Liver (tissue), 9 donors: ENCODE results near the gene ACP6. TPM values are rescaled to one million over a fixed set of nuclear protein-coding genes. Genes with fewer than 3 reads are reported as not detected.

ENCODE experiments used
- DNase-seq: peaks from one replicate; pipeline ENCODE4 v3.0.0-alpha.2; 2017; ENCODE audit warnings: low spot score
- H3K27ac ChIP-seq, 2 donors: one replicate each; pipeline ENCODE4 v1.7.0; 2013; ENCODE audit warnings: inconsistent platforms in 2 of 2, low read length in 2 of 2, control low read depth in 1 of 2, low read depth in 1 of 2, mild to moderate bottlenecking in 1 of 2
- H3K27me3 ChIP-seq, 4 donors: one replicate each; pipeline versions ENCODE4 v1.6.1 to v1.7.0; 2013; ENCODE audit warnings: low read length in 3 of 4, inconsistent platforms in 1 of 4, mild to moderate bottlenecking in 1 of 4, moderate library complexity in 1 of 4; ENCODE audit not compliant: control insufficient read depth in 4 of 4, insufficient read depth in 4 of 4
- H3K36me3 ChIP-seq, 4 donors: one replicate each; pipeline versions ENCODE4 v1.6.1 to v1.7.0; 2013; ENCODE audit warnings: low read length in 3 of 4, mild to moderate bottlenecking in 3 of 4, low read depth in 1 of 4, moderate library complexity in 1 of 4; ENCODE audit not compliant: control insufficient read depth in 4 of 4, insufficient read depth in 3 of 4
- H3K4me1 ChIP-seq, 4 donors: one replicate each; pipeline versions ENCODE4 v1.6.1 to v1.7.0; 2013; ENCODE audit warnings: low read length in 3 of 4, mild to moderate bottlenecking in 3 of 4, moderate library complexity in 1 of 4; ENCODE audit not compliant: control insufficient read depth in 4 of 4, insufficient read depth in 4 of 4
- H3K4me3 ChIP-seq, 3 donors: one replicate each; pipeline versions ENCODE4 v1.6.1 to v1.7.0; 2013; ENCODE audit warnings: low read length in 3 of 3, control low read depth in 1 of 3, low read depth in 1 of 3, mild to moderate bottlenecking in 1 of 3
- H3K9ac ChIP-seq, 2 donors: one replicate each; pipeline ENCODE4 v1.7.0; 2013; ENCODE audit warnings: low read length in 2 of 2, mild to moderate bottlenecking in 2 of 2, moderate library complexity in 2 of 2, control low read depth in 1 of 2, low read depth in 1 of 2
- H3K9me3 ChIP-seq, 4 donors: one replicate each; pipeline versions ENCODE4 v1.6.1 to v1.7.0; 2013; ENCODE audit warnings: low read length in 3 of 4; ENCODE audit not compliant: control insufficient read depth in 4 of 4
- ATF3 ChIP-seq: IDR thresholded peaks from 2 replicates; pipeline ENCODE4 v1.6.1; 2016; ENCODE audit warnings: antibody characterized with exemption
- CTCF ChIP-seq: fragments of 150-350 bp; IDR thresholded peaks from 2 replicates; pipeline ENCODE4 v1.5.1; 2017; ENCODE audit warnings: improper control_type of control experiment, low read depth, low read length; ENCODE audit not compliant: missing input control
- EGR1 ChIP-seq, 2 donors: IDR thresholded peaks; 2 replicates each; pipeline ENCODE4 v1.6.1; 2016 to 2018; ENCODE audit warnings: antibody characterized with exemption in 2 of 2, low read depth in 2 of 2
- FOXA2 ChIP-seq: IDR thresholded peaks from 2 replicates; pipeline ENCODE4 v1.6.1; 2016; ENCODE audit warnings: antibody characterized with exemption
- HNF4A ChIP-seq, 2 donors: conservative IDR thresholded peaks; 2 replicates each; pipeline ENCODE4 v1.6.1; 2016; ENCODE audit warnings: antibody characterized with exemption in 2 of 2, mild to moderate bottlenecking in 2 of 2
- HNF4G ChIP-seq: IDR thresholded peaks from 2 replicates; pipeline ENCODE4 v1.6.1; 2016; ENCODE audit warnings: antibody characterized with exemption
- JUND ChIP-seq, 2 donors: IDR thresholded peaks; 2 replicates each; pipeline ENCODE4 v1.6.1; 2016; ENCODE audit warnings: antibody characterized with exemption in 2 of 2
- MAX ChIP-seq: IDR thresholded peaks from 2 replicates; pipeline ENCODE4 v1.6.1; 2016; ENCODE audit warnings: antibody characterized with exemption
- RAD21 ChIP-seq, 2 donors: IDR thresholded peaks; 2 replicates each; pipeline ENCODE4 v1.6.1; 2016; ENCODE audit warnings: antibody characterized with exemption in 2 of 2, mild to moderate bottlenecking in 2 of 2
- REST ChIP-seq: IDR thresholded peaks from 2 replicates; pipeline ENCODE4 v1.6.1; 2016; ENCODE audit warnings: antibody characterized with exemption, mild to moderate bottlenecking
- RXRA ChIP-seq, 2 donors: IDR thresholded peaks; 2 replicates each; pipeline ENCODE4 v1.6.1; 2017 to 2018; ENCODE audit warnings: antibody characterized with exemption in 2 of 2, mild to moderate bottlenecking in 1 of 2
- SP1 ChIP-seq: IDR thresholded peaks from 2 replicates; pipeline ENCODE4 v1.6.1; 2018; ENCODE audit warnings: antibody characterized with exemption, mild to moderate bottlenecking
- TAF1 ChIP-seq: conservative IDR thresholded peaks from 2 replicates; pipeline ENCODE4 v1.6.1; 2016; ENCODE audit warnings: antibody characterized with exemption, mild to moderate bottlenecking
- YY1 ChIP-seq: IDR thresholded peaks from 2 replicates; pipeline ENCODE4 v1.6.1; 2016; ENCODE audit warnings: antibody characterized with exemption, mild to moderate bottlenecking
- ZBTB33 ChIP-seq: IDR thresholded peaks from 2 replicates; pipeline ENCODE4 v1.6.1; 2016; ENCODE audit warnings: antibody characterized with exemption
- WGBS: extraction: QIAGEN DNeasy Blood & Tissue Kit; methylation state at CpG from one replicate; pipeline ENCODE4 v1.1.7; 2013; 5-methylcytosine and 5-hydroxymethylcytosine counted together
- polyA plus RNA-seq, 2 donors: library from polyadenylated mRNA; stranded (reverse) in 1 of 2; unstranded in 1 of 2; fragments of 200-250 nt in 1 of 2; fragments of >200 nt in 1 of 2; fragmentation: Nextera tagmentation in 1 of 2; extraction: Ambion mirVana in 1 of 2; gene quantifications; one replicate each; pipeline versions ENCODE4 v1.2.1 to v1.2.3, GENCODE V29; 2013 to 2015
- total RNA-seq, 2 donors: library from RNA; depleted of rRNA; stranded (reverse); fragments of >200 nt; gene quantifications; one replicate each; pipeline ENCODE4 v1.2.3, GENCODE V29; 2014
- donor health status: healthy.
- donor health status: healthy.
- donor health status: healthy.
- donor health status: healthy.
- donor health status: healthy.

The ACP6 gene
- total and polyA plus RNA-seq, 4 donors, result 4.7 to 18.1 (median 7.9) TPM

GRCh38 chr1:147717051-147717705, 46.9 kb upstream of the ACP6 start:
- H3K9ac ChIP-seq, result no peak overlapping the region
- H3K4me3 ChIP-seq, result no peak overlapping the region
- no peak overlapping the region for H3K27ac ChIP-seq
- DNase-seq, result no peak
- H3K36me3 ChIP-seq, result no peaks in the 10 kb centered on the region
- no peak for TF ChIP-seq MAX
- no peaks in the 10 kb centered on the region for H3K4me1 ChIP-seq
- WGBS, result 90% methylated on average over 6 of the region's 6 CpGs
- H3K9me3 ChIP-seq, result no peaks in the 10 kb centered on the region
- peaks cover 0 to 7% (median 0%) of the 10 kb centered on the region in 4 donors for H3K27me3 ChIP-seq

- H3K36me3 ChIP-seq, result no peaks in the 10 kb centered on the region
- peaks cover 0 to 2% (median 0%) of the 10 kb centered on the region in 4 donors for H3K27me3 ChIP-seq
- no peak overlapping the region for H3K9ac ChIP-seq
- H3K4me3 ChIP-seq, result no peak overlapping the region
- TF ChIP-seq RAD21 (IDR thresholded peaks at IDR 0.05) (no peak), ZBTB33 (no peak)
- no peak overlapping the region for H3K27ac ChIP-seq
- no peak for DNase-seq
- H3K4me1 ChIP-seq, result no peaks in the 10 kb centered on the region
- no peaks in the 10 kb centered on the region for H3K9me3 ChIP-seq
Observed at GRCh38 chr1:147712605-147713004, 42.3 kb upstream of the ACP6 start.

GRCh38 chr1:147700042-147701006, 30.0 kb upstream of the ACP6 start:
- peak; percentile 52 for DNase-seq
- no peaks in the 10 kb centered on the region for H3K27me3 ChIP-seq
- WGBS, result 54% methylated on average over 10 of the region's 10 CpGs
- no peaks in the 10 kb centered on the region for H3K9me3 ChIP-seq
- peaks cover 0 to 8% (median 2%) of the 10 kb centered on the region in 4 donors for H3K4me1 ChIP-seq
- no peak overlapping the region for H3K4me3 ChIP-seq
- no peak overlapping the region for H3K27ac ChIP-seq
- no peak overlapping the region for H3K9ac ChIP-seq
- H3K36me3 ChIP-seq, result no peaks in the 10 kb centered on the region
- TF ChIP-seq JUND (IDR thresholded peaks at IDR 0.05) (no peak), FOXA2 (no peak), HNF4A (conservative IDR thresholded peaks at IDR 0.05) (no peak), TAF1 (no peak), ATF3 (no peak), MAX (no peak), RXRA (IDR thresholded peaks at IDR 0.05) (peak in 1 of 2 donors; percentile 2), HNF4G (no peak), SP1 (peak; percentile 11), YY1 (peak; percentile 27), CTCF (peak; percentile 83), RAD21 (IDR thresholded peaks at IDR 0.05) (peak; percentile 77 to 83), EGR1 (IDR thresholded peaks at IDR 0.05; ENCODE audit: low read depth in 2 of 2) (no peak), REST (no peak)
